GM12873 (cell line): Measurements from ENCODE around the gene HOATZ.

Experiments used
- TF ChIP-seq, protein P1 (sequence below): IDR thresholded peaks from 2 replicates; pipeline ENCODE4 v1.5.1; 2012; ENCODE audit warnings: low read depth, mild to moderate bottlenecking, moderate library complexity, low read length, control low read depth; ENCODE audit not compliant: insufficient read depth; ENCODE audit errors: missing control alignments

HOATZ gene

DNA sequence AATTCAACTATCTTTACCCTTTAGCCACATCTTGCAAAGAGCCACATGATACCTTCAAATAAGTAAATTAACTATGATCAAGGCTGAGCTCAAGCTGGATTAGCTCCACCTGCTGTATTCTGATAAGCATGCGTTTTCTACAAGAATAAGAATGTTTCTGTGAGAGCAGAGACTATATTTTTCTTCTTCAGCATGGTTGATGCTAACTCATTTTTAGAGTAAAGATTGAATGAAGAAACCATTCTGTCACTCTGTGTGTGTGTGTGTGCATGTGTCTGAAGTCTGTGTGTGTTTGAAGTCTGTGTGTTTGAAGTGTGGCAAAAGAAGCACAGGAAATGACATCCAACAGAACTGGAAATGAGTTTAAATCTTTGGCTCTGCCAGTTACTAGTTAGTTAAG is 14.0 kb downstream of the HOATZ start:
- TF ChIP-seq, protein P1, sequence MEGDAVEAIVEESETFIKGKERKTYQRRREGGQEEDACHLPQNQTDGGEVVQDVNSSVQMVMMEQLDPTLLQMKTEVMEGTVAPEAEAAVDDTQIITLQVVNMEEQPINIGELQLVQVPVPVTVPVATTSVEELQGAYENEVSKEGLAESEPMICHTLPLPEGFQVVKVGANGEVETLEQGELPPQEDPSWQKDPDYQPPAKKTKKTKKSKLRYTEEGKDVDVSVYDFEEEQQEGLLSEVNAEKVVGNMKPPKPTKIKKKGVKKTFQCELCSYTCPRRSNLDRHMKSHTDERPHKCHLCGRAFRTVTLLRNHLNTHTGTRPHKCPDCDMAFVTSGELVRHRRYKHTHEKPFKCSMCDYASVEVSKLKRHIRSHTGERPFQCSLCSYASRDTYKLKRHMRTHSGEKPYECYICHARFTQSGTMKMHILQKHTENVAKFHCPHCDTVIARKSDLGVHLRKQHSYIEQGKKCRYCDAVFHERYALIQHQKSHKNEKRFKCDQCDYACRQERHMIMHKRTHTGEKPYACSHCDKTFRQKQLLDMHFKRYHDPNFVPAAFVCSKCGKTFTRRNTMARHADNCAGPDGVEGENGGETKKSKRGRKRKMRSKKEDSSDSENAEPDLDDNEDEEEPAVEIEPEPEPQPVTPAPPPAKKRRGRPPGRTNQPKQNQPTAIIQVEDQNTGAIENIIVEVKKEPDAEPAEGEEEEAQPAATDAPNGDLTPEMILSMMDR = no peak

DNA sequence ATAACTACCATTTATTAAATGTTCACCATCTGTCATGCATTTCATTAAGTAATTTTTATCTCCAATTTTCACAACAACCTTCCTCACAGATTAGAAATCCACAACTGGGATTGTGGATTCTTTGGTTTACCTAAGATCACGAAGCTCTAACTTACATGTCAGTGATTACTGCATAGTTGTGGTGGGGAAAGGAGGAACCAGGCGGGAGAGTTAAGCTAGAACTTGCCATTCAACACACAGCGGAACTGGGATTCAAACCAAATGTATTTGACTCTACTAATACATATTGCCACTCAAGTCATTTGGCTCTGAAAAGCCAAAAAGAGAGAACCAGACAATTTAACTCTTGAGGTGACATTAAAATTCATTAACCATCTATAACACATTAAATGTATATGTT is 15.5 kb downstream of the HOATZ start:
- TF ChIP-seq, protein P1 = no peak

DNA sequence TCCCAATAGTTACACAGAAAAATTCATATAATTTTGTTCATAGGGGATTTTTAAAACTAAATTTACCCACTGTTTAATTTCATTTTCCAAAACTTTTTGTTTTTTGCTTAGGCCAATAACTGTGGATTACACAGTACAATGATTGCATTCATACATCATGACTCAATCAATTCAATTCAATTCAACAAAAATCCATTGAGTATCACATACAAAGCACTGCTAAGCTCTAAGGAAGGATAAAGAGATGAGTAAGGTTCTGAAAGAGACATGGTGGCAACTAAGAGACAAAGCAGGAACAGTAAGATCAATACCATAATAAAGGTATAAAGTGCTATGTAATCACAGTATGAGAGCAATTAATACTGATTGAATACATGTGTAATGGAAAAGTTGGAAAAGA is 16.6 kb downstream of the HOATZ start:
- TF ChIP-seq, protein P1 = no peak

DNA sequence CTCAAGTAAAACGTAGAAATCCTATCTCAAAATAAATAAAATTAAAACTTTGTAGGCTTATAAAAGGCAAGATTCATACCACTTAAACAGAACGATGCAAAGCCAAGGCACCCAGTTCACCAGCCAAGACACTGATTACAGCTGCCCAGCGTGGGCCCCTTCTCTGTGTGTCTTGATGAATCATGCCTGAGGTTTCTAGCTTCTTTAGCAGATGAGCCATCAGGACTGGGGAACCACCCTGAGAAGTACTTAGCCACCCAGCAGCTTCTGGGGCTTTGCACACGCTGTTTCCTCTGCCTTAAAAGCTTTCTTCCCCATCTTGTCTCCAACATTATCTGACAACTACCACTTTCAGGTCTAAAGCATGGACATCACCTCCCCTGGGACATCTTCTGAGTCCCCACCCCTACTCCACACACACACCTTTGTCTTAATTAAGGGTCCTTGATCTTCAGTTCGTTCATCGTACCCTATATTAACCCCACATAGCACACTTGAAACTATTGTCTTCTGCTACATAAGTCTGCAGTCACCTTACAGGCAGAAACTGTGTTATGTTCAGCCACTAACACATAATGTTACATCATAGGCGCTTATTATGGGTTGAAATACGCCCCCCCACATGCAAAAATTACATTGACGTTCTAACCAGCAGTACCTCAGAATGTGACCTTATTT is 17.2 kb downstream of the HOATZ start:
- TF ChIP-seq, protein P1 = no peak

DNA sequence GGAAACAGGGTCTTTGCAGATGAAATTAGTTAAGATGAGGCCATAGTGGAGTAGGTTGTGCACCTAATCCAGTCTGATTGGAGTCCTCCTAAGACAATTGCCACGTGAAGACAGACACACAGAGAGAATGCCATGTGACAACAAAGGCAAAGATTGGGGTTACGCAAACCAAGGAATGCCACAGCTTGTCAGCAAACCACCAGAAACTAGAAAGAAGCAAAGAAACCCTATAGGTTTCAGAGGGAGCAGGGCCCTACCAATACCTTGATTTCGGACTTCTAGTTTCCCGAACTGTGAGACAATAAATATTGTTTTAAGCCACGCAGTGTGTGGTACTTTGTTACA is 17.8 kb downstream of the HOATZ start:
- TF ChIP-seq, protein P1 = no peak

DNA sequence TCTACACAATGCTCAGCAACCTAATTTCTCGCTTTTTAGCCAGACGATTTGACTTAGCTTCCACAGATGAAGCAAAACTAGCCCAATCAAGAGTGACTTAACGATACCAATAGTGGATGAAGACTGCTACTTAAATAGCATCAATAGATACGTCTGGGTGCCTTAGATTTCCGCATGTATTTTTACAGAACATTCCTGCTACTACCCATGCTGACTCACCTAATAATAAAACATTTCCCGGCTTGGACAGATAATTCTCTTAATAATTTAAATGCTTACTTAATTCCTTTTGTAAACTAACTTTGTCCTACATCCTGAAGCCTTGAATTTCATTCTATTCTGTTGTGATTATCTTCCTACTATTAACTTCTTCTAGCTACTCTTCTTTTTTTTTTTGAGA is 20.7 kb downstream of the HOATZ start:
- TF ChIP-seq, protein P1 = no peak

DNA sequence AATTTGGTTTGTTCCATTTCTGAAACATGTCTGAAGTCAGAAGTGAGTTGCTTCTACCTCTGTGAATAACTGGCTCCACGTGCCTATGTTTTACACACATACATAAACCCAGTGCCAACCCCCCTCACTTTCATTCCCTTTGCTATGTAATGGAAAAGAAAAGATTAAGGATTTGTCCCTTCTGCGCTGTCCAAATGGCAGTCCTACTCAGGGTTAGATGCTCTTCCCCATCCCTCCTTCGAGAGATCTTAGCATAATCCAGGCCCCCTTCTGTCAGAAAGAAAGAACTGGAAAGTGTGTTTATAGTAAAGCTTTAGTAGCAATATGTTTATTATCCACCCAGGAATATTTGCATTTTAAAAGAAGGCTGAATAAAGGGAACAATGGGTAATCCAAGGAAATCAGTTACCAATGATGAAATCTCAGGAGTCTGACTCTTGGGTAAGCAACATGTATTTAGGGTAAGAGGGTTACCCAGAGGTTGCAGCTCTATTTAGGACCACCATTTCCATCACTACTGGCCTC is 22.8 kb downstream of the HOATZ start:
- TF ChIP-seq, protein P1 = no peak
